Thyroid gland (tissue), 4 donors: ENCODE data around the gene TMEM233. TPM values are rescaled to one million over a fixed set of nuclear protein-coding genes. Genes with fewer than 3 reads are reported as not detected.
"Not testable (repeated sequence)": the region's sequence is repeated elsewhere in the genome, so short reads cannot be mapped to it uniquely, and the experiment has no call there.

Source experiments
- DNase-seq, 2 donors: peaks; one replicate each; pipeline ENCODE4 v3.0.0-alpha.2; 2019
- H3K27ac ChIP-seq, 3 donors: fragments of 200-600 bp; sonication (generic); 1 replicate in 2 of 3; 2 replicates in 1 of 3; pipeline ENCODE4 v1.5.1; 2016 to 2019; ENCODE audit warnings: mild to moderate bottlenecking in 1 of 3, moderate library complexity in 1 of 3
- H3K27me3 ChIP-seq: fragments of 200-600 bp; sonication (generic); one replicate; pipeline ENCODE4 v1.5.1; 2019
- H3K36me3 ChIP-seq, 2 donors: fragments of 200-600 bp; sonication (generic); one replicate each; pipeline ENCODE4 v1.5.1; 2016 to 2019
- H3K4me1 ChIP-seq, 2 donors: fragments of 200-600 bp; sonication (generic); one replicate each; pipeline ENCODE4 v1.5.1; 2017 to 2019
- H3K4me3 ChIP-seq, 3 donors: fragments of 200-600 bp; sonication (generic); replicated peaks in 1 of 3; 1 replicate in 2 of 3; 2 replicates in 1 of 3; pipeline ENCODE4 v1.5.1; 2016; ENCODE audit warnings: mild to moderate bottlenecking in 1 of 3
- H3K9me3 ChIP-seq: fragments of 200-600 bp; sonication (generic); one replicate; pipeline ENCODE4 v1.5.1; 2017
- CTCF ChIP-seq, 6 experiments: fragments of 200-600 bp in 3 of 6; fragments of 450-650 bp in 3 of 6; sonication (generic) in 3 of 6; IDR thresholded peaks; one replicate each; pipeline ENCODE4 v1.5.1; 2016 to 2019; ENCODE audit warnings: antibody characterized with exemption in 6 of 6, mild to moderate bottlenecking in 2 of 6, inconsistent platforms in 1 of 6, moderate library complexity in 1 of 6
- POLR2A ChIP-seq, 2 donors: fragments of 450-650 bp; IDR thresholded peaks; one replicate each; pipeline ENCODE4 v1.6.1; 2017; ENCODE audit warnings: antibody characterized with exemption in 2 of 2, mild to moderate bottlenecking in 2 of 2, moderate library complexity in 1 of 2
- WGBS, 2 donors: methylation state at CpG; one replicate each; pipeline ENCODE4 v1.1.5; 2017; 5-methylcytosine and 5-hydroxymethylcytosine counted together
- intact Hi-C: fragments of 100-400 bp; cut with DNase I; formaldehyde crosslinking; loops from one replicate; pipeline ENCODE4 v1.15.1; 2023
- total RNA-seq, 4 donors: library from RNA; depleted of rRNA; stranded (reverse); fragments of >200 nt; gene quantifications; one replicate each; pipeline ENCODE4 v1.2.3, GENCODE V29; 2016

TMEM233 gene
- total RNA-seq, 4 donors from 2014 or later = 1.3 to 7.9 (median 4.4) TPM

- 84 to 85% methylated on average over 9 of the region's 9 CpGs for WGBS, 2 donors
- Histone ChIP-seq H3K27me3 (no peaks in the 10 kb centered on the region), H3K27ac (peak overlapping the region in 2 of 3 donors; percentile 30 to 78), H3K4me3 (no peak overlapping the region), H3K36me3 (no peaks in the 10 kb centered on the region), H3K4me1 (peaks cover 8 to 24% of the 10 kb centered on the region in 2 donors), H3K9me3 (no peaks in the 10 kb centered on the region)
- TF ChIP-seq CTCF (IDR thresholded peaks at IDR 0.05) = no peak
- no peak for TF ChIP-seq POLR2A (IDR thresholded peaks at IDR 0.05)
- no peak for DNase-seq
- intact Hi-C loops = no loop called here
Measured at GRCh38 chr12:119615518-119616475, 22.2 kb downstream of the TMEM233 start.

GRCh38 chr12:119618328-119618896, 24.8 kb downstream of the TMEM233 start:
- WGBS, 2 donors = 90 to 100% methylated on average over 1 of the region's 1 CpG
- intact Hi-C loops, H3K4me3 ChIP-seq, H3K36me3 ChIP-seq, H3K9me3 ChIP-seq, DNase-seq, H3K27me3 ChIP-seq: not testable (repeated sequence)
- Histone ChIP-seq H3K4me1 (peaks cover 4 to 20% of the 10 kb centered on the region in 2 donors), H3K27ac (peak overlapping the region in 1 of 3 donors; percentile 17)

- H3K27me3 ChIP-seq = no peaks in the 10 kb centered on the region
- WGBS, 2 donors = 66 to 70% methylated on average over 1 of the region's 1 CpG
- TF ChIP-seq CTCF (IDR thresholded peaks at IDR 0.05) = no peak
- TF ChIP-seq POLR2A (IDR thresholded peaks at IDR 0.05) = no peak
- H3K4me3 ChIP-seq = no peak overlapping the region
- intact Hi-C loops = no loop called here
- H3K27ac ChIP-seq = peak overlapping the region in 1 of 3 donors; percentile 54
- no peaks in the 10 kb centered on the region for H3K36me3 ChIP-seq
- H3K4me1 ChIP-seq = peaks cover 12 to 22% of the 10 kb centered on the region in 2 donors
- DNase-seq = no peak
- H3K9me3 ChIP-seq = no peaks in the 10 kb centered on the region
Measured at GRCh38 chr12:119620490-119620889, 26.9 kb downstream of the TMEM233 start.

GRCh38 chr12:119621878-119622277, 28.3 kb downstream of the TMEM233 start:
- H3K27me3 ChIP-seq = no peaks in the 10 kb centered on the region
- 64 to 70% methylated on average over 2 of the region's 2 CpGs for WGBS, 2 donors
- no peaks in the 10 kb centered on the region for H3K9me3 ChIP-seq
- TF ChIP-seq POLR2A (IDR thresholded peaks at IDR 0.05) (no peak), CTCF (IDR thresholded peaks at IDR 0.05) (no peak)
- H3K27ac ChIP-seq = peak overlapping the region in 2 of 3 donors; percentile 54 to 72
- intact Hi-C loops = no loop called here
- no peaks in the 10 kb centered on the region for H3K36me3 ChIP-seq
- peaks cover 12 to 22% of the 10 kb centered on the region in 2 donors for H3K4me1 ChIP-seq
- H3K4me3 ChIP-seq = no peak overlapping the region
- no peak for DNase-seq

GRCh38 chr12:119624966-119625365, 31.4 kb downstream of the TMEM233 start:
- 55 to 70% methylated on average over 4 of the region's 4 CpGs for WGBS, 2 donors
- H3K36me3 ChIP-seq = no peaks in the 10 kb centered on the region
- peaks cover 12 to 22% of the 10 kb centered on the region in 2 donors for H3K4me1 ChIP-seq
- H3K9me3 ChIP-seq = no peaks in the 10 kb centered on the region
- no peaks in the 10 kb centered on the region for H3K27me3 ChIP-seq
- peak overlapping the region in 2 of 3 donors; percentile 54 to 77 for H3K27ac ChIP-seq
- TF ChIP-seq POLR2A (IDR thresholded peaks at IDR 0.05) (peak in 1 of 2 donors; percentile 22), CTCF (IDR thresholded peaks at IDR 0.05) (no peak)
- H3K4me3 ChIP-seq = no peak overlapping the region
- intact Hi-C loops = no loop called here
- DNase-seq = no peak
